Brain pericyte (primary cell): Measurements from ENCODE around the gene PLEKHG4B.
"Not testable (repeated sequence)": the region's sequence is repeated elsewhere in the genome, so short reads cannot be mapped to it uniquely, and the experiment has no call there.

Source experiments
- DNase-seq: peaks from one replicate; pipeline ENCODE4 v3.0.0-alpha.2; 2012; ENCODE audit warnings: low read depth, low spot score

Gene PLEKHG4B

DNA sequence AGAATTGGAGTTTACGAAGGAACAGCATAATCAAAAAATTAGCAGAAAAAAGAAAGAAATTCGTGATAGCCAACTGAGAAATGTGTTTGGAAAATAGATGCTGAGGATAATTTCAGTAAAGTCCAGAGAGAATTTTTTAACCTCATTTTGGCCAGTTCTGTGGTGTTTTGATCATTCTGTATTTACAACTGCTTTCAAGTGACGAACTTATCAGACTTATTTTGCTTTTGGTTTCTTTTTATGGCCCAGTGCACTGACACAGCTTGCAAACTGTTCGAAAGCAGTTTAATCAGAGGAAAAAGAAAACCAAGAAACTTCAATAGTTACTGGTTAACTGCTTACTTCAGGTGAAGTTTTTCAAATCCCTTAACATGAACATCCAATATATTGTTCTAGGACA, 128.0 kb downstream of the PLEKHG4B start:
- no peak for DNase-seq

GRCh38 chr5:222951-223715, 131.2 kb downstream of the PLEKHG4B start:
- DNase-seq = not testable (repeated sequence)

DNA sequence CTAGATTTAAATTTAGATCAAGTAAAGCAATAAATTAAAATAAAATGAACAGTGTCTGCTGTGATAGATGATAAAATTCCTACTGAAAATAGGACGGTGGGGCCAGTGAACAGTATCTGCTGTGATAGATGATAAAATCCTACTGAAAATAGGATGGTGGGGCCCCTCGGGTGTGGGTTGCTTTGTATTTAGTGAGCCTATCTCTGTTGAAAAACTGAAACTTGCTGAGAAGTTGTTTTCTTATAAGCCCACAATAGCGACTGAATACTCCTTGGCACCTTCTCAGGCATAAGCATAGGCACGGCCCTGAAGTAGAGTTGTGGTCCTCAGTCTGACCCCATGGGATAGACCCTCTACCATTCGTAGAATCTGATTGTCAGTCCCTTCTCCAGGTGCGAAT, 131.8 kb downstream of the PLEKHG4B start:
- no peak for DNase-seq

GRCh38 chr5:225334-225733, 133.4 kb downstream of the PLEKHG4B start:
- DNase-seq = no peak

- DNase-seq = not testable (repeated sequence)
Measured at GRCh38 chr5:227375-227774, 135.4 kb downstream of the PLEKHG4B start.

DNA sequence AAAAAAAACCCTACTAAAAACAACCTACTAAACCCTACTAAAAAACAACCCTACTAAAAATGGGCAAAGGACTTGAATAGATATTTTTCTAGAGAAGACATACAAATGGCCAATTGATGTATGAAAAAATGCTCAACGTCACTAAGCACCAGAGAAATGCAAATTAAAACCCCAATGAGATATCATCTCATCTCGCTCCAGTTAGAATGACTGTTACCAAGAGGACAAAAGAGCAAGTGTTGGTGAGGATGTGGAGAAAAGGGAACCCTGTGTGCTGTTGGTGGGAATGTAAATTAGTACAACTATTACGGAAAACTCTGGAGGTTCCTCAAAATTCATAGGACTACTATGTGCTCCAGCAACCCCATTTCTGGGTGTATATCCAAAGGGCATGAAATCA, 136.9 kb downstream of the PLEKHG4B start:
- DNase-seq = no peak

- no peak for DNase-seq
Measured at GRCh38 chr5:230711-231110, 138.7 kb downstream of the PLEKHG4B start.

- no peak for DNase-seq
Measured at GRCh38 chr5:231661-232060, 139.7 kb downstream of the PLEKHG4B start.

GRCh38 chr5:233426-233825, 141.5 kb downstream of the PLEKHG4B start:
- not testable (repeated sequence) for DNase-seq

DNA sequence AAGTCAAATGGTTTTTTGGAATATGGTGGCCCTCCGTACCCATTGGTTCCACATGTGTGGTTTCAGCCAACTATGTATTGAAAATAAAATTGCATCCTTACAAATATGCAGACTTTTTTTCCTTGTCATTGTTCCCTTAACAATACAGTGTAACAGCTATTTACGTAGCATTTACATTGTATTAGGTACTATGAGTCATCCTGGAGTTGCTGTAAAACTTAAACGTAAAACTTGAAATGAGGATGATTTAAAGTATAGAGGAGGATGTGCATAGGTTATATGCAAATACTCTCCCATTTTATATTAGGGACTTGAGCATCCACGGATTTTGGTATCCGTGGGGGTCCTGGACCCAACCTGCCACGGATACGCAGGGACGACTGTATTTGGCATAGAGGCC, 142.5 kb downstream of the PLEKHG4B start:
- no peak for DNase-seq

- not testable (repeated sequence) for DNase-seq
Measured at GRCh38 chr5:235527-235926, 143.6 kb downstream of the PLEKHG4B start.

GRCh38 chr5:237931-238330, 146.0 kb downstream of the PLEKHG4B start:
- not testable (repeated sequence) for DNase-seq
